HG02588 (cell line): Measurements from ENCODE around the gene PHF5A.
"Not testable (repeated sequence)": the region's sequence is repeated elsewhere in the genome, so short reads cannot be mapped to it uniquely, and the experiment has no call there.

Experiments used
- ATAC-seq: cut with Tn5 transposase; IDR thresholded peaks from one replicate; pipeline ENCODE4 v1.9.1; 2021; ENCODE audit warnings: mild to moderate bottlenecking, moderate library complexity; ENCODE audit not compliant: unreplicated experiment

The PHF5A gene

GRCh38 chr22:41448189-41448808 is 20.2 kb downstream of the PHF5A start:
- ATAC-seq = peak; percentile 38

- no peak for ATAC-seq
Observed at GRCh38 chr22:41447435-41448188, 20.9 kb downstream of the PHF5A start.

DNA sequence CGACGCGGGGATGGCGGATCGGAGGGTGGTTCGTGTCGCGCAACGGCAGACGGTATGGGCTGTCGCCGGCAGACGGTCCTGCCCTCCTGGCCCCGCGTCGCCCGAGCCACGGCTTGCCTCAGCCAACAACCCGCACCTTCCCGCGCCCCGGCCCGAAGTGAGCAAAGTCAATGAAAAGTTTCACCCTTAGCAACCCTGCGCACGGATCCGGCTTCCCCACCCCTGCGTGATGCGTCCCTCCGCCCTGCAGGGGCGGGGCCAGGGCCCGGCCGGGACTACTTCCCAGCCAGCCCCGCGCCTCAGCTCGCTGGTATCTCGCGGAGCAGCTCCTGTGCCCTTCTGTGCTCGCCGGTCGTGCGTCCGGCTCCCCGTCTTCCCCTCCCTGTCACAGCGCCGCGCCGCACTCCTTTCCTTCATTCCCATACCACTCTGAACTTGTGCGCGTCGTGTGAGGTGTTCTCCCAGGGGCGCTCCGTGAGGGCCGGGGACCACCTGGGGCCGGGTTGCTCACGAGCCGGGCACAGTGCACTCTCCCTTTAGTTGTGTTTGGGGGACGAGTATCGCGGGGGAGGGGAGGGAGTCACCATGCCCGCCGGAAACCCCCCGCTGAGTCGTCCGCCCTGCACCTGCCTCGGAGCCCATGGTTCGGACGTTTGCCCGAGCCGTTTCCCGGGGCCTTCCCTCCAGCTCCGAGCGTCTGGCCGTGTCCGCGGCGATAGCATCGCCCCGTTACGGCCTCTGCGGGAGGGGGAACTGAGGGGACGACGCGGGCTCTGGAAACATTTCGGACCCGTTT is 21.7 kb downstream of the PHF5A start, which contains the start of gene TOB2:
Gene TOB2, minus strand, starts transcription at position 163 of the 796 bp plus-strand sequence. CDS start 9,456 bp downstream, outside the sequence.
- ATAC-seq = peak; percentile 44

- ATAC-seq = no peak
Observed at GRCh38 chr22:41446057-41446501, 22.4 kb downstream of the PHF5A start.

DNA sequence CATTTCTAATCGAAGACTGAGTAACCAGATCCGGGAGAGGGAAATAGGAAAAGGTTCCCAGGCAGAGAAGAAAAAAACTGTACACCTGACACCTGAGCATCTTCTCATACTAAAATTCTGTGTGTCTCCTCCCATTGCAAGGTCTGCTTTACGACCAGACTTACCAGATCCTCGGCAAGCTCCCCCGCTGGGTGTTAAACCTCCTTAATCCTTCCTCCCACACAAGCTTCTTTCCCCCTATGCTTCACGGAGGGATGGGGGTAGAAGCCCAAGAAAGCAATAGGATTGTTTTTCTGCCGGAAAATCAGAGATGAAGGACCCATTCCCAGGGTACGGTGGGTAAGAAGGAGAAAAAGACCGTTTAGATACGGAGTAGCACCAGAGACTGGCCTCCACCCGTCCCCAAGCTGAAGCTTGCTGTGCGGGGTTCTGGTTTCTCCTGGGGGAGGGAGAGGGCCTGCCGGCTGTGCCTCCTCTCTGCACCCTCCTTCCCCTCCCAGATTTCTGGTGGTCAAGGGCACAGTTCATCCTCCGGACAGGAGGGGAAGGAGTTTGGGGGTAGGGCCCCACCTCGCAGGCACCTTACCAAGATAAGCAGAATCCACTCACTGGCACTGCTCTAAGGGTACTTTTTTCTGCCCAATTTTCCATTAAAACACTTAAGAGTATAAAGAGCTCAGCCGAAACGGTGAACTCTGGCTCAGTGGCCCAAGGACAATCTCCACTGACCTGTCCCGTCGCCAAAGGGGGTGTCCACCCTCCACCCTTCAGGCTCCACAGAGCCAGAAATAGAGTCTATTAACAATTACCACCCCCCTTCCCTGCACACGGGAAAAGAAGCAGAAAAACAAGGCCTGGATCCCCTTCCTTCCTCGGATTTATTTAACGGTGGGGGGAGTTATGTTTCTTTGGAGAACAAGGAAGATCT is 23.1 kb downstream of the PHF5A start:
- ATAC-seq = no peak

- ATAC-seq = peak; percentile 52
Observed at GRCh38 chr22:41444360-41445128, 23.9 kb downstream of the PHF5A start.

DNA sequence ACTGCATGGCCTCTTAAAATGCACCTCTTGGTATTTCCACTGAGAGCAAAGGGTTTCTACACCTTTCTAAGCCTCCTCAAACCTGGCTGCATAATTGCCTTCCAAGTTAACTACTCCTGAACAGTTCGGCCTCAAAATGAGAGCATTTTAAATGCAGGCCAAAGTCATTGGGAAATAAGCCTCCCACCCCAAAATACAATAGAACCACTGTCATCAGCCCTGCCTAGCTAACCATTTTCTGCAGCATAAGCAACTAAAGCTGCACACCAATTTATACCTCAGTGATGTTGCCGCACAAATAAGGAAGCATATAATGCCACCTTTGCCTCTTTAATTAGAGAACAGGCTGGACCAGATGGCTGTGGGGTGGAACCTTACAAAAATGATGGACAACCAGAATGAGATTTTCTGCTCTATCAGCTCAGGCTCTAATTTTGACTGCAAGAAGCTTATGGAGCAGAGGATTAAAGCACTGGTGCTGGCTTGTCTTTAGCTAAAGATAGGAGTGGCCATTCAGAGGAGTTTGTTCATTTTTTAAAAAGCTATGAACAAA is 26.2 kb downstream of the PHF5A start:
- ATAC-seq = no peak

DNA sequence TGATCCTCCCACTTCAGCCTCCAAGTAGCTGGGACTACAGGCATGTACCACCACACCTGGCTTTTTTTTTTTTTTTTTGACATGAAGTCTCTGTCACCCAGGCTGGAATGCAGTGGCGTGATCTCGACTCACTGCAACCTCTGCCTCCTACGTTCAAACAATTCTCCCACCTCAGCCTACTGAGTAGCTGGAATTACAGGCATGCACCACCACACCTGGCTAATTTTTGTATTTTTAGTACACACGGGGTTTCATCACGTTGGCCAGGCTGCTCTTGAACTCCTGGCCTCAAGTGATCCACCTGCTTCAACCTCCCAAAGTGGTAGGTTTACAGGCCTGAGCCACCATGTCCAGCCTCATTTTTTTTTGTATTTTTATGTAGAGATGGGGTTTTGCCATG is 28.0 kb downstream of the PHF5A start:
- not testable (repeated sequence) for ATAC-seq

GRCh38 chr22:41437198-41437597 is 31.3 kb downstream of the PHF5A start:
- no peak for ATAC-seq

DNA sequence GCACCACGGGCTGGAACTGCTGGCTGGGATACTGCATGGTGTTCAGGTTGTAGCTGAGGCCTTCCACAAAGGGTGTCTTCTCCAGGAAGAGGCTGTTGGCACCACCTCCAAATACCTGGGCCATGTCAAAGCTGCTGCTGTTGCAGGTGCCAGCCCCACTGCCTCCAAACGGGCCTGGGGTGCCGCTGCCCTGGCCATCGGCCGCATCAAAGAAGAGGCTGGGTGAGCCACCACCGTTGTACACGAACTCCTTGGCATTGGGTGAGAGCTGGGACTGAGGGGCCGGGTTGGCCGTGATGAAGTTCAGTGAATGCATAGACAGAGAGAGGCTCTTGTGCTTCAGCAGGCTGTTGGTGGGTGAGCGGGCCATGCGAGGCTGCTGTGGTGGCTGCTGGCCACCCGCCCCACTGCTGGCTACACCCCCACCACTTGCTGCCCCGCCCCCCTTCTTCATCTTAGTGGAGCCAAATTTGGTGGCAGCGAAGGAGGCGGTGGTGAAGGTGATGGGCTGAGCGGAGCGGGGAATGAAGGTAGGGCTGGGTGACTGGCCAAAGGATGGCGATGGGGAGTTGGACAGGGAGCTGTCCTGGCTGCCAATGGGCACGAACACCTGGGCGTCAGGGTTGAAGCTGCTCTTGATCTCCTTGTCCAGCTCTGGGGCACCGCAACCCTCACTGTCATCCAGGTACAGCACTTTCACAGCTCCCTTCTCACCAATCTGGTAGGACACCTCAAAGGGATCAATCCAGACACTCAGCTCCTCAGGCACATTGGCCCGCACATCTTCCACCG is 32.0 kb downstream of the PHF5A start:
- ATAC-seq = no peak

GRCh38 chr22:41435560-41435959 is 32.9 kb downstream of the PHF5A start:
- ATAC-seq = no peak

DNA sequence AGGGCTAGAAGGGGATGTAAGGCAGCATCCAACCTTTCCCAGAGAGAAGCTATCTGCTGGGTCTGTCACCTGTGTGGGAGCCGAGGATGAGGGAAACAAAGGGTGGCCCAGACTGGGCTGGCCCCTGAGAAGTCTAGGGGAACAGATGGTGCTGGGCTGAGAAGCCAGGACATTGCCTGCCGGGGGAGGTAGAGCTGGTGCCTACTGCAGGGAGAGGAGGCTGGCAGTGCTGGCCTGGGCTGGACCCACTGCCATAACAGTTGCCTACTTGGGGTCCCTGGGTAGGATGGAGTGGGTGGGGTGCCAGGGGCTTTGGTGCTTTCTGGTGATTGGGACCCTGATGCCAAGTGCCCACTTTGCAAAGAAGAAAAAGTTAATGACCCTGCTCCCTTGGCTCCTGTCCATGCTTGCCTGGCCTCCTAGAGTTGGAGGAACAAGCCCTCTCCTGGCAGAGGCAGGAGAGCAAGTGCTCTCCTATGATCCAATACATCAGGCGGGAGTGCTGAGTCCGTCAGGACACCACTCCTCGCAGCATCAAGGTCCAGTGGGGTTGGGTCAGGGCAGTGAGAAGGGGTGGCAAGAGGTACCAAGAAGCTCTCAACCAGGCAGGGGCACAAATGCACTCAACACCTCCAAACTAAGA is 34.0 kb downstream of the PHF5A start:
- not testable (repeated sequence) for ATAC-seq

GRCh38 chr22:41433480-41433879 is 35.0 kb downstream of the PHF5A start:
- ATAC-seq = not testable (repeated sequence)

- ATAC-seq = no peak
Observed at GRCh38 chr22:41431656-41432055, 36.8 kb downstream of the PHF5A start.

- ATAC-seq = no peak
Observed at GRCh38 chr22:41429951-41430332, 38.5 kb downstream of the PHF5A start.

- no peak for ATAC-seq
Observed at GRCh38 chr22:41429232-41429950, 39.1 kb downstream of the PHF5A start.

GRCh38 chr22:41425660-41426365 is 42.7 kb downstream of the PHF5A start:
- no peak for ATAC-seq
